Activated T-cell treated with anti-CD3 and anti-CD28 coated beads, Interleukin-2, amount 50 U/mL, for 48 hours (primary cell): ENCODE data around the gene MEGF10.

Source experiments
- DNase-seq, 2 experiments: peaks; one replicate each; pipeline ENCODE4 v3.0.0-alpha.2; 2020

MEGF10 gene

GRCh38 chr5:127447827-127448226 is 157.2 kb downstream of the MEGF10 start:
- no peak for DNase-seq

GRCh38 chr5:127450046-127450445 is 159.4 kb downstream of the MEGF10 start:
- no peak for DNase-seq

GRCh38 chr5:127451096-127451495 is 160.5 kb downstream of the MEGF10 start:
- no peak for DNase-seq

GRCh38 chr5:127452626-127453025 is 162.0 kb downstream of the MEGF10 start:
- no peak for DNase-seq

GRCh38 chr5:127471211-127471610 is 180.6 kb downstream of the MEGF10 start:
- no peak for DNase-seq

- DNase-seq: no peak
Measured at GRCh38 chr5:127472700-127473099, 182.1 kb downstream of the MEGF10 start.

GRCh38 chr5:127486471-127486870 is 195.9 kb downstream of the MEGF10 start:
- no peak for DNase-seq

GRCh38 chr5:127492854-127493738 is 202.5 kb downstream of the MEGF10 start:
- no peak for DNase-seq

- DNase-seq: no peak
Measured at GRCh38 chr5:127498548-127498947, 208.0 kb downstream of the MEGF10 start.

- DNase-seq: no peak
Measured at GRCh38 chr5:127505905-127506304, 215.3 kb downstream of the MEGF10 start.

- DNase-seq: no peak
Measured at GRCh38 chr5:127506616-127507015, 216.0 kb downstream of the MEGF10 start.

GRCh38 chr5:127508644-127509373 is 218.2 kb downstream of the MEGF10 start:
- DNase-seq: no peak
